K562 (cell line): Measurements from ENCODE around the gene TCF12.
"Not testable (repeated sequence)": the region's sequence is repeated elsewhere in the genome, so short reads cannot be mapped to it uniquely, and the experiment has no call there.

Experiments
- CBX8 ChIP-seq: fragments of 200-600 bp; sonication (generic); IDR thresholded peaks from 2 replicates; pipeline ENCODE4 v1.6.1; 2012; ENCODE audit warnings: borderline replicate concordance, mixed run types, low read depth, mild to moderate bottlenecking, moderate library complexity, mixed read lengths, low read length, control low read depth, inconsistent platforms; ENCODE audit not compliant: poor library complexity, severe bottlenecking; ENCODE audit errors: extremely low read depth
- SETDB1 ChIP-seq: IDR thresholded peaks from one replicate; pipeline ENCODE4 v1.6.1; 2012; ENCODE audit warnings: low read length, control low read depth, inconsistent platforms
- TRIM24 ChIP-seq, 2 experiments: fragments of 450-650 bp; IDR thresholded peaks; 2 replicates each; pipeline ENCODE4 v1.6.1; 2016
- TF ChIP-seq, protein P1 (sequence below): fragments of 200-400 bp; formaldehyde crosslinking; IDR thresholded peaks from 2 replicates; pipeline ENCODE4 v1.6.1; 2017; ENCODE audit warnings: mild to moderate bottlenecking, low read depth, low read length, moderate library complexity

DNA sequence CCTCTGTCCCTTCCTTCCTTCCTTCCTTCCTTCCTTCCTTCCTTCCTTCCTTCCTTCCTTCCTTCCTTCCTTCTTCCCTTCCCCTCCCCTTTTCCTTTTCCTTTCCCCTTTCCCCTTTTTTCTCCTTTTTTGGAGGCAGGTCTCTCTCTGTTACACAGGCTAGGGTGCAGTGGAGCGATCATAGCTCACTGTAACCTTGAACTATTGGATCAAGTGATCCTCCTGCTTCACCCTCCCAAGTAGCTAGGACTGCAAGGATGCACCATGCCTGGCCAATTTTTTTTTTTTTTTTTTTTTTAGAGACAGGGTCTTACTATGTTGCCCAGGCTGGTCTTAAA lies 232.4 kb downstream of the TCF12 start:
- not testable (repeated sequence) for TF ChIP-seq CBX8; SETDB1; TRIM24 (IDR thresholded peaks at IDR 0.05)
- TF ChIP-seq, protein P1, sequence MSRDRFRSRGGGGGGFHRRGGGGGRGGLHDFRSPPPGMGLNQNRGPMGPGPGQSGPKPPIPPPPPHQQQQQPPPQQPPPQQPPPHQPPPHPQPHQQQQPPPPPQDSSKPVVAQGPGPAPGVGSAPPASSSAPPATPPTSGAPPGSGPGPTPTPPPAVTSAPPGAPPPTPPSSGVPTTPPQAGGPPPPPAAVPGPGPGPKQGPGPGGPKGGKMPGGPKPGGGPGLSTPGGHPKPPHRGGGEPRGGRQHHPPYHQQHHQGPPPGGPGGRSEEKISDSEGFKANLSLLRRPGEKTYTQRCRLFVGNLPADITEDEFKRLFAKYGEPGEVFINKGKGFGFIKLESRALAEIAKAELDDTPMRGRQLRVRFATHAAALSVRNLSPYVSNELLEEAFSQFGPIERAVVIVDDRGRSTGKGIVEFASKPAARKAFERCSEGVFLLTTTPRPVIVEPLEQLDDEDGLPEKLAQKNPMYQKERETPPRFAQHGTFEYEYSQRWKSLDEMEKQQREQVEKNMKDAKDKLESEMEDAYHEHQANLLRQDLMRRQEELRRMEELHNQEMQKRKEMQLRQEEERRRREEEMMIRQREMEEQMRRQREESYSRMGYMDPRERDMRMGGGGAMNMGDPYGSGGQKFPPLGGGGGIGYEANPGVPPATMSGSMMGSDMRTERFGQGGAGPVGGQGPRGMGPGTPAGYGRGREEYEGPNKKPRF = not testable (repeated sequence)
